Trophoblast cell (in vitro differentiated cells and primary cell): ENCODE measurements around the gene KCNIP4.

Experiments
- DNase-seq, 2 donors: peaks; one replicate each; pipeline ENCODE4 v3.0.0-alpha.2; 2016
- H2AFZ ChIP-seq: 2 replicates; pipeline ENCODE4 v1.6.1; 2013; ENCODE audit warnings: low read length, moderate library complexity, mild to moderate bottlenecking; ENCODE audit not compliant: insufficient read depth, poor library complexity
- H2AK5ac ChIP-seq: 2 replicates; pipeline ENCODE4 v1.6.1; 2013; ENCODE audit warnings: mild to moderate bottlenecking, low read length
- H2BK120ac ChIP-seq: 2 replicates; pipeline ENCODE4 v1.6.1; 2013; ENCODE audit warnings: low read length, mild to moderate bottlenecking, moderate library complexity; ENCODE audit not compliant: insufficient read depth, poor library complexity
- H2BK12ac ChIP-seq: 2 replicates; pipeline ENCODE4 v1.6.1; 2013; ENCODE audit warnings: mild to moderate bottlenecking, low read length, moderate library complexity
- H2BK5ac ChIP-seq: 2 replicates; pipeline ENCODE4 v1.6.1; 2013; ENCODE audit warnings: low read length, low read depth, moderate library complexity, mild to moderate bottlenecking; ENCODE audit not compliant: poor library complexity
- H3K14ac ChIP-seq: 2 replicates; pipeline ENCODE4 v1.6.1; 2013; ENCODE audit warnings: mild to moderate bottlenecking, low read length
- H3K18ac ChIP-seq: 2 replicates; pipeline ENCODE4 v1.6.1; 2013; ENCODE audit warnings: mild to moderate bottlenecking, low read length
- H3K23ac ChIP-seq: 2 replicates; pipeline ENCODE4 v1.6.1; 2013; ENCODE audit warnings: low read length
- H3K27ac ChIP-seq: 2 replicates; pipeline ENCODE4 v1.5.1; 2013; ENCODE audit warnings: low read depth, mild to moderate bottlenecking, inconsistent platforms, low read length, moderate library complexity
- H3K27me3 ChIP-seq: 2 replicates; pipeline ENCODE4 v1.6.1; 2013; ENCODE audit warnings: inconsistent platforms, mild to moderate bottlenecking, low read length, moderate library complexity; ENCODE audit not compliant: insufficient read depth
- H3K36me3 ChIP-seq, 2 experiments: 1 replicate in 1 of 2; 2 replicates in 1 of 2; pipeline ENCODE4 v1.6.1; 2013; ENCODE audit warnings: low read length in 2 of 2, mild to moderate bottlenecking in 2 of 2, moderate library complexity in 1 of 2; ENCODE audit not compliant: insufficient read depth in 2 of 2, control insufficient read depth in 1 of 2
- H3K4ac ChIP-seq: 2 replicates; pipeline ENCODE4 v1.6.1; 2013; ENCODE audit warnings: low read depth, mild to moderate bottlenecking, low read length, moderate library complexity
- H3K4me1 ChIP-seq, 2 experiments: 1 replicate in 1 of 2; 2 replicates in 1 of 2; pipeline ENCODE4 v1.6.1; 2013; ENCODE audit warnings: low read length in 2 of 2, mild to moderate bottlenecking in 2 of 2, moderate library complexity in 1 of 2; ENCODE audit not compliant: insufficient read depth in 2 of 2, control insufficient read depth in 1 of 2
- H3K4me2 ChIP-seq: 2 replicates; pipeline ENCODE4 v1.6.1; 2013; ENCODE audit warnings: inconsistent platforms, mild to moderate bottlenecking, low read length, moderate library complexity
- H3K4me3 ChIP-seq: 2 replicates; pipeline ENCODE4 v1.5.1; 2013; ENCODE audit warnings: mild to moderate bottlenecking, low read depth, low read length, inconsistent platforms
- H3K79me1 ChIP-seq: one replicate; pipeline ENCODE4 v1.6.1; 2013; ENCODE audit warnings: low read length
- H3K79me2 ChIP-seq: 2 replicates; pipeline ENCODE4 v1.6.1; 2013; ENCODE audit warnings: low read length, mild to moderate bottlenecking; ENCODE audit not compliant: control insufficient read depth, insufficient read depth, poor library complexity
- H3K9ac ChIP-seq: 2 replicates; pipeline ENCODE4 v1.6.1; 2013; ENCODE audit warnings: mild to moderate bottlenecking, low read length
- H3K9me3 ChIP-seq: 2 replicates; pipeline ENCODE4 v1.6.1; 2013; ENCODE audit warnings: low read depth, mild to moderate bottlenecking, control low read depth, inconsistent platforms, low read length; ENCODE audit not compliant: insufficient read depth
- H4K12ac ChIP-seq: 2 replicates; pipeline ENCODE4 v1.6.1; 2013; ENCODE audit warnings: low read depth, mild to moderate bottlenecking, low read length, moderate library complexity
- H4K8ac ChIP-seq: 2 replicates; pipeline ENCODE4 v1.6.1; 2013; ENCODE audit warnings: low read depth, mild to moderate bottlenecking, low read length, moderate library complexity
- H4K91ac ChIP-seq: one replicate; pipeline ENCODE4 v1.6.1; 2013; ENCODE audit warnings: low read depth, mild to moderate bottlenecking, low read length, moderate library complexity
- WGBS: extraction: QIAGEN DNeasy Blood & Tissue Kit; methylation state at CpG from one replicate; pipeline ENCODE4 v1.1.7; 2013; ENCODE audit warnings: missing lambda C conversion rate; ENCODE audit not compliant: insufficient read length, insufficient coverage; ENCODE audit errors: extremely low coverage; 5-methylcytosine and 5-hydroxymethylcytosine counted together

Gene KCNIP4

DNA sequence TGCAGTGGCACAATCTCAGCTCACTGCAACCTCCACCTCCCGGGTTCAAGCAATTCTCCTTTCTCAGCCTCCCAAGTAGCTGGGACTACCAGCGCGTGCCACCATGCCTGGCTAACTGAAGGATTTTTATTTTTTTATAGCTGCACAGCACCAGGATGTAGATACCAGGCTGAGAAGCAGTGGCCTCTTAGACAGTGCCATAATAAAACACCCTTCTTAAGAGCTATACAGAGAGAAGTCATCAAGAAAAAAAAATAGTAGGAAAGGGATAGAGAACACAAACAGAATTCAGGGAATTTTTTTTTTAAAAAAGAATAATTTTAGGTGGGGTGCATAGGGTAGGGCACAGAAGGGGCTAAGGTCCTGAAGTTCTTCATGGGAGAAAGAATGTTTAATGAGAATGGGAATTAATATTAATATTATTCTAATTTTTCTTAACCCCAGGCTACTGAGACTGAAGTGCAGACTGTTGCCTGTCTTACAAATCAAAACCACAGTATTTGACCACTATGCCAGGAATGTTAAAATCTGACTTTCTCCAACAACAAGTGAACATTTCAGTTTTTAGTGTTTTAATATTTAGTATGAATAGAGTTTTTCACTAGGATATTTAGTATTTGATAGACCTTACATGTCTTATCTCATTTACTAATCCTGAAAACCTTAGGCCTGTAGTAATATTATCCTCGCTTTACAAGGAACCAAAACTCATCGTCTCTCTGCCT is 146.7 kb downstream of the KCNIP4 start:
- Histone ChIP-seq H3K27ac (peak overlapping the region; percentile 14), H3K4me2 (no peak overlapping the region), H3K27me3 (no peaks in the 10 kb centered on the region), H2AK5ac (no peak overlapping the region), H3K4me1 (no peaks in the 10 kb centered on the region), H3K18ac (no peak overlapping the region), H3K36me3 (no peaks in the 10 kb centered on the region), H3K23ac (no peak overlapping the region), H3K4ac (no peak overlapping the region), H2BK5ac (no peak overlapping the region), H2BK120ac (no peak overlapping the region), H4K8ac (no peak overlapping the region), H3K9ac (no peak overlapping the region), H3K4me3 (no peak overlapping the region), H4K12ac (no peak overlapping the region), H2BK12ac (no peak overlapping the region), H3K79me2 (no peaks in the 10 kb centered on the region), H2AFZ (no peak overlapping the region), H3K9me3 (no peaks in the 10 kb centered on the region), H3K79me1 (no peaks in the 10 kb centered on the region), H4K91ac (no peak overlapping the region), H3K14ac (no peak overlapping the region)
- WGBS: no CpG with 5 or more reads among the region's 5 CpGs
- DNase-seq: no peak

DNA sequence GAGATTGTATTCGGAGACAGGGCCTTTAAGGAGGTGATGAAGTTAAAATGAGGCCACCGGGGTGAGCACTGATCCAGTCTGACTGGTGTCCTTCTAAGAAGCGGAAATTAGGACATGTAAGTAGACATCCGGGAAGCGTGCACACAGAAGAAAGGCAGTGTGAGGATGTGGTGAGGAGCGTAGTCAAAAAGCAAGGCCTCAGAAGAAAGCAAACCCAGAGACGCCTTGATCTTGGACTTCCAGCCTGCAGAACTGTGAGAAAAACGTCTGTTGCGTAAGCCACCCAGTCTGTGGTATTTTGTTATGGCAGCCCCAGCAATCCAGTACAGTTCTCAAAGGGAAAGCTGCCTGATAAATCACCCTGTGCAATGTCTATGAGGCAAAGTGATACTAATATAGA is 153.5 kb downstream of the KCNIP4 start:
- Histone ChIP-seq H3K4me2 (no peak overlapping the region), H3K79me1 (no peaks in the 10 kb centered on the region), H3K79me2 (no peaks in the 10 kb centered on the region), H3K27me3 (no peaks in the 10 kb centered on the region), H3K4me1 (no peaks in the 10 kb centered on the region), H4K12ac (no peak overlapping the region), H3K9ac (no peak overlapping the region), H4K91ac (no peak overlapping the region), H2BK120ac (no peak overlapping the region), H3K14ac (no peak overlapping the region), H3K18ac (no peak overlapping the region), H2BK12ac (no peak overlapping the region), H3K36me3 (no peaks in the 10 kb centered on the region), H4K8ac (no peak overlapping the region), H3K23ac (no peak overlapping the region), H2AFZ (no peak overlapping the region), H2AK5ac (no peak overlapping the region), H3K4ac (no peak overlapping the region), H3K4me3 (no peak overlapping the region), H2BK5ac (no peak overlapping the region), H3K27ac (no peak overlapping the region), H3K9me3 (no peaks in the 10 kb centered on the region)
- DNase-seq: no peak
- no CpG with 5 or more reads among the region's 9 CpGs for WGBS

DNA sequence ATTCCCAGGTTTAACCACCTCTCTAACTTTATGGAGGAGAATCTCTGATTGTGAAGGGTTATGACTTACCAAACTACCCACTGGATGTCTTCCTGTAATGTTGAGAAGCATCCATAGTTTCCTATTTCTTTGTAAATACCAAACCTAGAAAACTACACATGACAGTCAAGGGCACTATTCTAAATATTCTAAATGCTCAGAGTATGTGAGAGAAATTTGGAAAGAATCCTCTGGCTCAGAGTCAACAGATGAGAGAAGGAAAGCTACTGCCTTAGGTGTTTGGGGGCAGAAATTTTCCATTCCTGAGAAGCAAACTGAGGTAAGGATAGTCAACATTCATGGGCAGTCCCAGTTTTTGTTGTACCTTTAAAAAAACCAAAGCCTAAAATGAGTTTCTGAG is 155.8 kb downstream of the KCNIP4 start:
- H3K23ac ChIP-seq: no peak overlapping the region
- H3K9ac ChIP-seq: no peak overlapping the region
- H2BK5ac ChIP-seq: no peak overlapping the region
- peak in 1 of 2 donors; percentile 63 for DNase-seq
- no peak overlapping the region for H3K14ac ChIP-seq
- H3K4me2 ChIP-seq: no peak overlapping the region
- H4K91ac ChIP-seq: no peak overlapping the region
- H3K27me3 ChIP-seq: no peaks in the 10 kb centered on the region
- H3K4me1 ChIP-seq: no peaks in the 10 kb centered on the region
- H3K9me3 ChIP-seq: no peaks in the 10 kb centered on the region
- no peaks in the 10 kb centered on the region for H3K79me1 ChIP-seq
- no peak overlapping the region for H3K4ac ChIP-seq
- no peak overlapping the region for H3K18ac ChIP-seq
- no peak overlapping the region for H3K27ac ChIP-seq
- H2AK5ac ChIP-seq: no peak overlapping the region
- H4K12ac ChIP-seq: no peak overlapping the region
- H2BK120ac ChIP-seq: no peak overlapping the region
- H3K4me3 ChIP-seq: no peak overlapping the region
- no peaks in the 10 kb centered on the region for H3K36me3 ChIP-seq
- no peak overlapping the region for H2BK12ac ChIP-seq
- no peak overlapping the region for H2AFZ ChIP-seq
- no peaks in the 10 kb centered on the region for H3K79me2 ChIP-seq
- H4K8ac ChIP-seq: no peak overlapping the region

DNA sequence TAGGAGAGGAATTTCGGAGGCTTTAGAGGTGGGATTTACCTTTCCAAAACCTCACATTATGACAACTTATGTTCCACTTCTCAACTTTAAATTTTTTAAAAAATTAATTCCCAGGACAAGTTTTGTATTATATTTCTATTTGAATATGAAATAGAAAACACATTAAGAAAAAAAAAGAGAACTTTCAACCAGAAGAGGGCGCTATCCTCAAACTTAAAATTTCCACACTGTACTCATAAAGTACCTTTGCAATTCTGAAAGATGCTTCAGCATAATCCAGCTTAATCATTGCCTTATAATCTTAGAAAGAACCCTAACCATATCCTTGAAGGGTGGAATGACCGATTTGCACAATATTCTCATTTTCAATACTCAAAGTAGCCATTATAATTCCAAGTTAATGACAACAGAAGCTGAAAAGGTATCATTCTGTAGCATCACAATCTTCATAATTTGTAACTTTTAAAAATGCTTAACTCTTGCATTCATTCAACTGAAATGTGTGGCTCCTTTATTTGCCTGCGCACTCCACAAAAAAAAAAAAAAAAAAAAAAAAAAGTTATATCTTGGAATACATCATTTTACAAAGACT is 158.0 kb downstream of the KCNIP4 start:
- Histone ChIP-seq H3K27me3 (no peaks in the 10 kb centered on the region), H3K4me3 (no peak overlapping the region), H2BK120ac (no peak overlapping the region), H2AFZ (no peak overlapping the region), H2BK5ac (no peak overlapping the region), H3K9ac (no peak overlapping the region), H3K4me1 (no peaks in the 10 kb centered on the region), H4K12ac (no peak overlapping the region), H3K18ac (no peak overlapping the region), H3K27ac (no peak overlapping the region), H3K9me3 (no peaks in the 10 kb centered on the region), H4K91ac (no peak overlapping the region), H3K14ac (no peak overlapping the region), H2BK12ac (no peak overlapping the region), H3K23ac (no peak overlapping the region), H3K36me3 (no peaks in the 10 kb centered on the region), H2AK5ac (no peak overlapping the region), H4K8ac (no peak overlapping the region), H3K4ac (no peak overlapping the region), H3K4me2 (no peak overlapping the region), H3K79me2 (no peaks in the 10 kb centered on the region), H3K79me1 (no peaks in the 10 kb centered on the region)
- peak in 1 of 2 donors; percentile 75 for DNase-seq
- WGBS: no CpG with 5 or more reads among the region's 4 CpGs
